Uterus (tissue), 4 donors: ENCODE results near the gene STX11. TPM values are rescaled to one million over a fixed set of nuclear protein-coding genes. Genes with fewer than 3 reads are reported as not detected.
"Not testable (repeated sequence)": the region's sequence is repeated elsewhere in the genome, so short reads cannot be mapped to it uniquely, and the experiment has no call there.

ENCODE experiments used
- DNase-seq, 2 donors: peaks; one replicate each; pipeline ENCODE4 v3.0.0-alpha.2; 2019 to 2020
- H3K27ac ChIP-seq, 2 donors: fragments of 200-600 bp; sonication (generic); 1 replicate in 1 of 2; 2 replicates in 1 of 2; pipeline ENCODE4 v1.5.1; 2016 to 2018
- H3K27me3 ChIP-seq, 2 donors: fragments of 200-600 bp; sonication (generic); one replicate each; pipeline ENCODE4 v1.5.1; 2018 to 2019; ENCODE audit warnings: control low read depth in 1 of 2
- H3K36me3 ChIP-seq, 2 donors: fragments of 200-600 bp; sonication (generic); one replicate each; pipeline ENCODE4 v1.5.1; 2019; ENCODE audit warnings: control low read depth in 1 of 2
- H3K4me1 ChIP-seq, 2 donors: fragments of 200-600 bp; sonication (generic); one replicate each; pipeline ENCODE4 v1.5.1; 2018 to 2019; ENCODE audit warnings: control low read depth in 1 of 2
- H3K4me3 ChIP-seq, 2 donors: fragments of 200-600 bp; sonication (generic); 1 replicate in 1 of 2; 2 replicates in 1 of 2; pipeline ENCODE4 v1.5.1; 2018 to 2019; ENCODE audit warnings: mild to moderate bottlenecking in 1 of 2
- H3K9me3 ChIP-seq, 2 donors: fragments of 200-600 bp; sonication (generic); one replicate each; pipeline ENCODE4 v1.5.1; 2019; ENCODE audit warnings: control low read depth in 1 of 2
- CTCF ChIP-seq, 4 experiments: fragments of 200-600 bp in 2 of 4; fragments of 450-650 bp in 2 of 4; sonication (generic) in 2 of 4; IDR thresholded peaks; one replicate each; pipeline ENCODE4 v1.5.1; 2016 to 2019; ENCODE audit warnings: antibody characterized with exemption in 4 of 4, mild to moderate bottlenecking in 2 of 4, moderate library complexity in 1 of 4
- POLR2A ChIP-seq, 2 donors: fragments of 450-650 bp; IDR thresholded peaks; one replicate each; pipeline ENCODE4 v1.6.1; 2016; ENCODE audit warnings: antibody characterized with exemption in 2 of 2, mild to moderate bottlenecking in 1 of 2, moderate library complexity in 1 of 2
- intact Hi-C: fragments of 100-400 bp; cut with DNase I; formaldehyde crosslinking; loops from one replicate; pipeline ENCODE4 v1.15.1; 2023; ENCODE audit warnings: low total_unique reads
- total RNA-seq, 4 donors: library from RNA; depleted of rRNA in 3 of 4; stranded (reverse); fragments of >200 nt in 3 of 4; gene quantifications; one replicate each; pipeline versions ENCODE4 v1.1.0 to v1.2.4, GENCODE V29; 2014 to 2023
- donor health status: DM: yes; HTN: yes; CAD: no.

STX11 gene
- total RNA-seq, 4 donors from 2014 or later, result 0.77 to 6.2 (median 1.9) TPM

GRCh38 chr6:144176043-144176442 is 25.7 kb downstream of the STX11 start:
- Histone ChIP-seq H3K27me3 (no peaks in the 10 kb centered on the region), H3K36me3 (no peaks in the 10 kb centered on the region), H3K4me1 (no peaks in the 10 kb centered on the region), H3K4me3 (no peak overlapping the region), H3K9me3 (no peaks in the 10 kb centered on the region), H3K27ac (no peak overlapping the region)
- no peak for DNase-seq
- intact Hi-C loops, result no loop called here
- TF ChIP-seq POLR2A (IDR thresholded peaks at IDR 0.05) (no peak), CTCF (IDR thresholded peaks at IDR 0.05) (no peak)

- Histone ChIP-seq H3K4me3 (no peak overlapping the region), H3K27me3 (no peaks in the 10 kb centered on the region), H3K9me3 (no peaks in the 10 kb centered on the region), H3K36me3 (no peaks in the 10 kb centered on the region), H3K4me1 (no peaks in the 10 kb centered on the region), H3K27ac (no peak overlapping the region)
- no peak for DNase-seq
- intact Hi-C loops, result no loop called here
- TF ChIP-seq POLR2A (IDR thresholded peaks at IDR 0.05) (no peak), CTCF (IDR thresholded peaks at IDR 0.05) (no peak)
These were observed 27.4 kb downstream of the STX11 start for GRCh38 chr6:144177726-144178125.

GRCh38 chr6:144178323-144178722 is 28.0 kb downstream of the STX11 start:
- Histone ChIP-seq H3K4me3 (no peak overlapping the region), H3K9me3 (no peaks in the 10 kb centered on the region), H3K4me1 (no peaks in the 10 kb centered on the region), H3K36me3 (no peaks in the 10 kb centered on the region), H3K27ac (no peak overlapping the region), H3K27me3 (no peaks in the 10 kb centered on the region)
- TF ChIP-seq POLR2A (IDR thresholded peaks at IDR 0.05) (no peak), CTCF (IDR thresholded peaks at IDR 0.05) (no peak)
- intact Hi-C loops, result no loop called here
- no peak for DNase-seq

GRCh38 chr6:144179237-144179636 is 28.9 kb downstream of the STX11 start:
- no peaks in the 10 kb centered on the region for H3K9me3 ChIP-seq
- no peak for TF ChIP-seq CTCF (IDR thresholded peaks at IDR 0.05)
- no peak for TF ChIP-seq POLR2A (IDR thresholded peaks at IDR 0.05)
- H3K27me3 ChIP-seq, result no peaks in the 10 kb centered on the region
- intact Hi-C loops, result no loop called here
- DNase-seq, result no peak
- no peak overlapping the region for H3K27ac ChIP-seq
- H3K4me1 ChIP-seq, result no peaks in the 10 kb centered on the region
- H3K36me3 ChIP-seq, result no peaks in the 10 kb centered on the region
- no peak overlapping the region for H3K4me3 ChIP-seq

- Histone ChIP-seq H3K4me1 (no peaks in the 10 kb centered on the region), H3K4me3 (no peak overlapping the region), H3K27me3 (no peaks in the 10 kb centered on the region), H3K27ac (no peak overlapping the region), H3K36me3 (no peaks in the 10 kb centered on the region), H3K9me3 (no peaks in the 10 kb centered on the region)
- no peak for DNase-seq
- no peak for TF ChIP-seq CTCF (IDR thresholded peaks at IDR 0.05)
- no peak for TF ChIP-seq POLR2A (IDR thresholded peaks at IDR 0.05)
- intact Hi-C loops, result no loop called here
These were observed 29.5 kb downstream of the STX11 start for GRCh38 chr6:144179828-144180227.

GRCh38 chr6:144180354-144180753 is 30.0 kb downstream of the STX11 start:
- intact Hi-C loops, DNase-seq, H3K27ac ChIP-seq, H3K36me3 ChIP-seq, H3K4me1 ChIP-seq, H3K9me3 ChIP-seq, H3K4me3 ChIP-seq, H3K27me3 ChIP-seq: not testable (repeated sequence)
